HL-60 (cell line): ENCODE measurements around the gene ANKS6.

Source experiments
- DNase-seq, 2 experiments: peaks; one replicate each; pipeline ENCODE4 v3.0.0-alpha.2; 2010 to 2020; ENCODE audit warnings: low read depth in 1 of 2, low spot score in 1 of 2
- H3K27ac ChIP-seq: fragments of 250-450 bp; sonication (Bioruptor Pico); replicated peaks from 2 replicates; pipeline ENCODE4 v1.5.1; 2020; ENCODE audit warnings: mild to moderate bottlenecking, moderate library complexity
- H3K27me3 ChIP-seq: fragments of 250-450 bp; sonication (Bioruptor Pico); 2 replicates; pipeline ENCODE4 v1.5.1; 2021; ENCODE audit warnings: mild to moderate bottlenecking, moderate library complexity; ENCODE audit not compliant: insufficient read depth, poor library complexity, severe bottlenecking
- H3K4me3 ChIP-seq: replicated peaks from 2 replicates; pipeline ENCODE4 v1.5.1; 2011; ENCODE audit warnings: mild to moderate bottlenecking, control low read depth, low read length; ENCODE audit not compliant: insufficient read depth
- GABPA ChIP-seq: IDR thresholded peaks from 2 replicates; pipeline ENCODE4 v1.6.1; 2012; ENCODE audit warnings: low read depth
- POLR2AphosphoS5 ChIP-seq: IDR thresholded peaks from 2 replicates; pipeline ENCODE4 v1.6.1; 2012; ENCODE audit warnings: low read depth
- REST ChIP-seq: IDR thresholded peaks from 2 replicates; pipeline ENCODE4 v1.6.1; 2012; ENCODE audit warnings: low read depth; ENCODE audit not compliant: insufficient replicate concordance
- SPI1 ChIP-seq: IDR thresholded peaks from 2 replicates; pipeline ENCODE4 v1.6.1; 2012; ENCODE audit warnings: low read depth, mild to moderate bottlenecking, borderline replicate concordance
- TF ChIP-seq, protein P1 (sequence below): IDR thresholded peaks from one replicate; pipeline ENCODE4 v1.5.1; 2011; ENCODE audit warnings: low read length, control low read depth, inconsistent platforms; ENCODE audit not compliant: insufficient read depth

ANKS6 gene

DNA sequence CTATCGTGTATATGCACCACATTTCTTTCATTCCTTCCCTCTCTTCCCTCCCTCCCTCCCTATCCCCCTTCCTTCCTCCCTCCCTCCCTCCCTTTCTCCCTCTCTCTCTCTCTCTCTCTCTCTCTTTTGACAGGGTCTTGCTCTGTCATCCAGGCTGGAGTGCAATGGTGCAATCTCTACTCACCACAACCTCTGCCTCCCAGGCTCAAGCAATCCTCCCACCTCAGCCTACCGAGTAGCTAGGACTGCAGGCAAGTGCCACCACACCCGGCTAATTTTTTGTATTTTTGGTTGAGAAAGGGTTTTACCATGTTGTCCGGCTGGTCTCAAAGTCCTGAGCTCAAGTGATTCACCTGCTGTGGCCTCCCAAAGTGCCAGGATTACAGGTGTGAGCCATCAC lies 1.1 kb upstream of the ANKS6 start:
- TF ChIP-seq GABPA = no peak
- no peak for TF ChIP-seq SPI1
- TF ChIP-seq, protein P1, sequence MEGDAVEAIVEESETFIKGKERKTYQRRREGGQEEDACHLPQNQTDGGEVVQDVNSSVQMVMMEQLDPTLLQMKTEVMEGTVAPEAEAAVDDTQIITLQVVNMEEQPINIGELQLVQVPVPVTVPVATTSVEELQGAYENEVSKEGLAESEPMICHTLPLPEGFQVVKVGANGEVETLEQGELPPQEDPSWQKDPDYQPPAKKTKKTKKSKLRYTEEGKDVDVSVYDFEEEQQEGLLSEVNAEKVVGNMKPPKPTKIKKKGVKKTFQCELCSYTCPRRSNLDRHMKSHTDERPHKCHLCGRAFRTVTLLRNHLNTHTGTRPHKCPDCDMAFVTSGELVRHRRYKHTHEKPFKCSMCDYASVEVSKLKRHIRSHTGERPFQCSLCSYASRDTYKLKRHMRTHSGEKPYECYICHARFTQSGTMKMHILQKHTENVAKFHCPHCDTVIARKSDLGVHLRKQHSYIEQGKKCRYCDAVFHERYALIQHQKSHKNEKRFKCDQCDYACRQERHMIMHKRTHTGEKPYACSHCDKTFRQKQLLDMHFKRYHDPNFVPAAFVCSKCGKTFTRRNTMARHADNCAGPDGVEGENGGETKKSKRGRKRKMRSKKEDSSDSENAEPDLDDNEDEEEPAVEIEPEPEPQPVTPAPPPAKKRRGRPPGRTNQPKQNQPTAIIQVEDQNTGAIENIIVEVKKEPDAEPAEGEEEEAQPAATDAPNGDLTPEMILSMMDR = no peak
- no peak for TF ChIP-seq POLR2AphosphoS5
- no peak for TF ChIP-seq REST
- Histone ChIP-seq H3K27ac (no peak overlapping the region), H3K27me3 (peaks cover 5% of the 10 kb centered on the region), H3K4me3 (no peak overlapping the region)
- DNase-seq = no peak

- TF ChIP-seq, protein P1 = no peak
- TF ChIP-seq REST = no peak
- no peak for TF ChIP-seq SPI1
- no peak for TF ChIP-seq POLR2AphosphoS5
- TF ChIP-seq GABPA = no peak
- DNase-seq = no peak
- Histone ChIP-seq H3K4me3 (peak overlapping the region; percentile 62), H3K27me3 (peaks cover 5% of the 10 kb centered on the region), H3K27ac (no peak overlapping the region)
Observed at GRCh38 chr9:98795970-98796363, 388 bp downstream of the ANKS6 start.

- TF ChIP-seq REST (no peak), SPI1 (no peak), GABPA (no peak), POLR2AphosphoS5 (no peak)
- TF ChIP-seq, protein P1 = no peak
- Histone ChIP-seq H3K27me3 (peaks cover 5% of the 10 kb centered on the region), H3K27ac (no peak overlapping the region), H3K4me3 (peak overlapping the region; percentile 62)
- DNase-seq = no peak
Observed at GRCh38 chr9:98795295-98795955, 930 bp downstream of the ANKS6 start.
